ENCODE results near the gene FBXO42.
"Not testable (repeated sequence)": the region's sequence is repeated elsewhere in the genome, so short reads cannot be mapped to it uniquely, and the experiment has no call there.

Gene FBXO42

DNA sequence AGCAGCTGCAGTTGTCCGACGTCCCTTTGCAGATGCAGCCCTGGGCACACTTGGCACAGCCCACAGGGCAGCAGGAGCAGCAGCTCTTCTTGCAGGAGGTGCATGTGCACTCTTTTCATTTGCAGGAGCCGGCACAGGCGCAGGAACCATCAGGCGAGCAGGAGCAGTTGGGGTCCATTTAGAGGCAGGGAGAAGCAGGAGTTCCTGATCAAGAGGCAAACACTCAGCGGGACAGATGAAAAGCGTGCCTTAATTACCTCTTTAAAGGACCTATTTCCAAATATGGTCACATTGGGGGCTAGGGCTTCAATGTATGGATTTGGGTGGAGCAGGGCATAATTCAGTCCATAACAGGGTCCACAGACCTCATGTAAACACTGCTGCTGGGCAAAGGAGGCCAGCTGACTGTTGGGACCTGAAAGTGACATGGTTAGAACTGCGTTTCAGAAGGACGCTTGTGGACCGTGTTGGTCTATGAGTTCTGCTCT, 111.0 kb downstream of the FBXO42 start:
- DNase-seq = no peak

- no peak for DNase-seq
Measured at GRCh38 chr1:16239972-16240491, 112.2 kb downstream of the FBXO42 start.

- no peak for DNase-seq
Measured at GRCh38 chr1:16237343-16237830, 114.9 kb downstream of the FBXO42 start.

DNA sequence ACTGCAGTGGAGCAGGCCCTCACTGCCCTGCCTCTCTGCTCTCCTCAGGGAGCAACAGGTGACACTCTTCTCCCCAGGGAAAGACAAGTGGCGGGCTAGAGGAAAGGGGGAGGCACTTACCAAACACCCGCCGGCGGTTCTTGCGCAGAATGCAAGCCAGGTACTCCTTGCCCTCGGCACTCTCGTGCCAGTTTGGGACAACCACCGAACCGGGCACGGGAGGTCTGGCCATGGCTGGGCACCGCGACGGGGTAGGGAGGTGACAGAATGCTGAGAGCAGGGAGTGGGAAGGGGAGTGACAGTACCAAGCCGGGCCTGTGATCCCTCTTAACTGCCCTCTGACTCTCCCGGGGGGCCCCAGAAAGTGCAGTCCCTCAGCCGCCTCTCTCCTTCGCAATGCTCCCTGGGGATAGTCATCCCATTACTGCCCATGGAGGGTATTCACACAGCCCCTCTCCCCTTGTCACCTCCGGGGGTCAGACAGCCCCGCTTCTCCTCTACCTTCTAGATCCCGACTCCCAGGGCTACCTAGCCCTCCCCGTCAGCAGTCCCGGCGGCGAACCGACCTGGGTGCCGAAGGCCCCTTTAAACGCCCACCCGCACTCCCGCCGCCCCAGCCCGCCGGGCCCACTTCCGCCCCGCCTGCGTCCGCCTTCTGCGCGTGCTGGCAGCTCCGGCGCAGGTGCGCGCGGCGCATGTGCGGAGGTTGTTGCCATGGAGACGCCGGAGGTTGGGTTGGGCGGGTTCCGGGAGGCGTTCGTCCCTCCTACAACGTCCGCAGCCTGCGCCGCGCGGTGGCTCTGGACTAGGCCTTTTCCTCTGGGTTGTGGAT, 115.6 kb downstream of the FBXO42 start, which contains the start of gene CPLANE2:
CPLANE2 (minus strand) TSS at position 673 of the 832 bp plus-strand sequence; CDS start at position 232, 441 bp downstream.
- peak; percentile 97 for DNase-seq

GRCh38 chr1:16235944-16236510, 116.3 kb downstream of the FBXO42 start:
- peak; percentile 72 for DNase-seq

GRCh38 chr1:16235347-16235746, 116.9 kb downstream of the FBXO42 start:
- DNase-seq = no peak

GRCh38 chr1:16233431-16233830, 118.8 kb downstream of the FBXO42 start:
- DNase-seq = no peak

GRCh38 chr1:16232316-16232710, 120.0 kb downstream of the FBXO42 start:
- no peak for DNase-seq

DNA sequence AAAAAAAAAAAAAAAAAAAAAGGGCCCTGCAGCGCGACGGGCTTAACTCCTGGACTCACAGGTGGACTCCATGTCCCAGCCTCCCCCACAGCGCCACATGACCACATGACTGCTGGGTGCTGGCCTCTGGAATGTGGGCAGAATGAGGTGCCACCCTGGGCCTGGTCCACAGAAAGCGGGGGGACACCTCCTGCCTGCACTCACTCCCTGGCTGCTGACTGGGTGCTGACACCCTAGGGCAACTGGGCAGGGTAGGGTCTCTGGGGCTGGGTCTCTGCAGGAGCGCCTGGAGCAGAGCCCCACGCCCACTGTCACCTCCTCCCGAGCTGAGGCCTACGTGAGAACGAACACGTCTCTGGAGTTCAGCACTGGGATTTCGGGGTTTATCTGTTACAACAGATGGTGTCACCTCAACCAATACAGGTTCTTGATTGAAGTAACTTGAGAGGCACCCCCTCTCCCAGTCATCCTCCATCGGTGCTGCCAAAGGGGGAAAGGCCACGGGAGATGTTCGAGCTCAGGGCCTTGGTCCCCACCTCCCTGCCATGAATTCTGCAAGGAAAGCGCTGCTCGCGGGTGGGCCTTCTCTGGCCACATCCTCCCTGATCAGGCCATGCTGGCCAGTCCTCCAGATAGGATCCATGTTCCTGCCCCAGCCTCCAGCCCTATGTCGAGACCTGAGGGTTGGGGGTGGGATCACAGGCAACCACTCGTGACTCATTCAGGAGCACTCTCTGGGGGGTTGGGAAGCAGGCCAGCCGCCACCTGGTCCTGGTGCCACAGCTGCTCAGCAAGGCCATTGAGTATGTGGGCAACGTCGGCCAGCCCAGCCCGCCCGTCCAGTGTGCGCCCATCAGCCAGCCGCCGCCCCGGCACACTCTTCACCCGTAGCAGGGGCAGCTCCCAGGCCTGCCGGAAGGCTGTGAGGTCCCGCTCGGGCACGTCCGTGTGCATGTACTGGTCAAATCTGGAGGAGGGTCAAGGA, 120.7 kb downstream of the FBXO42 start:
- DNase-seq = no peak

GRCh38 chr1:16230744-16231143, 121.5 kb downstream of the FBXO42 start:
- DNase-seq = no peak

DNA sequence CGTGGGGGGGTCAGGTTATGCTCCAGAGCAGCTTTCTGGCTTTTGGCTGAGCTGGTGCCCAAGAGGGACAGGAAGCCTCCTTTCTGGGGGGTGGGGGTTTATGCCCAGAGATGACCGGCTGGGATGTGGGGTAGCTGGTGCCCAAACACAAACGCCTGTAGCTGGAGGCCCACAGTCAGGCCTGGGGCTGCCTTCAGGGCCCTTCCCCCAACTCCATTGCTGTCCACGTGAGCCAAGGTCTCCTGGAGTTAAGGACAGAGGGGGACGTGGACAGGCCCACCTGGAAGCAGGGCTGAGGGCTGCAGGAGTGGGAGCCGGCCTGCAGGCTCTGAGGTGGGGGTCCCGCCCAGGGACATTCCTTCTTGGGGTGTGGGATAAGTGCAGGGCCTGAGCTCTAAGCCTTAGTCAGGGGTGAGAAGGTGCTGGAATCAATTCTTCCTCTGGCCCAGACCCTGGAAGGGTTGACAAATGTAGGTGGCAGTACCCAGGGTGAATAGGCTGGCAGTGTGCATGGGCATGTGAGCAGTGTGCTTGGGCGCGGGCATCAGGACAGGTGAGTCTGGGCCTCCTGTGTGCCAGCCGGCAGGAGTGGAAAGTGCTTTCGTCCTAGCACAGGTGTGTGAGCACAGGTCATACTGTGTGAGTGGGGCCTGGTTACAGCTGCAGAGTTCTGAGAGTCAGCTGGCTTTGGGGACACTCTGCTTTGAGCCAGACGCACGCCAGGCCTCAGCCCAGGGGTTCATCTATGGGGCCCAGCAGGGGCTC, 122.1 kb downstream of the FBXO42 start:
- DNase-seq = no peak

DNA sequence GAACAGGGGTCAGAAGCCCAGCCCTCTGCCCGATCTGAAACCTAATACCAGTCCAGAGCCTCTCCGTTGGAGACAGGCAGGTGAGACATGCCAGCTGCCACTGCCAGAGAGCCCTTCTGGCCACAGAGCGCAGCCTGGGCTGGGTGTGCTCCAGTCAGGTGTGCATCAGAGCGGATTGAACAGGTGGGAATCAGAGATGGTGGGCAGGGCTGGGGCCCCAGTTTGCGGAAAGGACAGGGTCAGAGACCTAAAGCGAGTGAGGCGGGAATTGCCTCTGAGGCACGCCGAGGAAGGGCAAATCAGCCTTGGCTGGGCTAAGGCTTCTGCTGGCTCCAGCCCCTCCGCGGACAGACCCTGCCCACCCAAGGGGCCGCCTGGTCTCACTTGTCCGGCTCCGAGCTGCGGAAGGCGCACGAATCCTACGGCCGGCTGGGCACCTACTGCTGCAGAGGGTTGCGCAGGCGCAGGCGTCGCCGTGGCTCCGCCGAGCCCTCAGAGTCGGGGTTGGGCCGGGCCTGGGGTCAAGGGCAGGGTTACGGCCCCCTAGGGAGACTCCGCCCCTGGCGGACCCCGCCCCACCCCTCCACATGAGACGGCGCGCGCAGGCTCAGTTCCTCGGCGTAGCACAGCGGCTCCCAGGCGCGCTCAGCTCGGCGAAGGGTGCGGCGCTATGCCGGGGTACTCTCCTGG, 125.6 kb downstream of the FBXO42 start:
- DNase-seq = no peak

- no peak for DNase-seq
Measured at GRCh38 chr1:16226129-16226489, 126.2 kb downstream of the FBXO42 start.

- DNase-seq = no peak
Measured at GRCh38 chr1:16224472-16224871, 127.8 kb downstream of the FBXO42 start.

GRCh38 chr1:16222716-16223115, 129.6 kb downstream of the FBXO42 start:
- not testable (repeated sequence) for DNase-seq

DNA sequence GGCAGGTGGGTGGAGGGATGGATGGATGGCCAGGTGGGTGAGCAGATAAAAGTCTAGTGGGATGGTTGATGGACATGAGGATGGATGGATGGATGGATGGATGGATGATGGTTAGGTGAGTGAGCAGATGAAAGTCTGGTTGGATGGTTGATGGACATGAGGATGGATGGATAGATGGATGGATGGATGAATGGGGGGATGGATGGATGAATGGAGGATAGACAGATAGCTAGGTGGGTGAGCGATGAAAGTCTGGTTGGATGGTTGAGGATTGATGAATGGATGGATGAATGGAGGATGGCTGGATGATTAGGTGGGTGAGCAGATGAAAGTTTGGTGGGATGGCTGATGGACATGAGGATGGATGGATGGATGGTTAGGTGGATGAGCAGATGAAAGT, 130.8 kb downstream of the FBXO42 start:
- DNase-seq = no peak

GRCh38 chr1:16219968-16220500, 132.2 kb downstream of the FBXO42 start:
- no peak for DNase-seq

DNA sequence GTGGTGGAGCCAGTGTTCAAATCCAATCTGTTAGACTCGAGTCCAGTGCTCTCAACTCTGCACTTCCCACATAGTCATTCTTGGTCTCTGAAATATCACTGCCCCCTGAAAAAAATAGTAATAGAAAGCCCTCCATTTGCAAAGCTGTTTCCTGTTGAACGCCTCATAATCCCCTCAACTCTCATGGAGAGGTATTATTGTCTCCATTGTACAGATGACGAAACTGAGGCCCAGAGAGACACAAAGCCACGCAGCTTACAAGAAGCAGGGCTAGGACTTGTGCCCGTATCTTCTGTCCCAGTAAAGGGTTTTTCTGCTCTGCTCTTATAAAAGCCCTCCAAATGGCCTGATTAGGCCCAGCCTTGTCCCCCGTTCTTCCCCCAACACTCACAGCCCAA, 133.6 kb downstream of the FBXO42 start:
- no peak for DNase-seq

GRCh38 chr1:16218014-16218673, 134.1 kb downstream of the FBXO42 start:
- no peak for DNase-seq

- peak; percentile 97 for DNase-seq
Measured at GRCh38 chr1:16217061-16217785, 135.1 kb downstream of the FBXO42 start.

Data from NCI-H1105 (cell line).